Endothelial cell of umbilical vein (primary cell): ENCODE data around the gene BTAF1. TPM values are rescaled to one million over a fixed set of nuclear protein-coding genes. Genes with fewer than 3 reads are reported as not detected.
A peak's percentile ranks its signal among the peaks of the same experiment; 100 is the strongest.
"Not testable (repeated sequence)": the region's sequence is repeated elsewhere in the genome, so short reads cannot be mapped to it uniquely, and the experiment has no call there.

Source experiments
- BruUV-seq: library from RNA; stranded (reverse); fragments of 400-500 nt; replicated peaks from 2 replicates; lab custom pipeline; 2021; lab: Mats Ljungman, UMichigan
- CTCF ChIA-PET: fragments of 300-600, 350-600 bp; sonication (Branson Sonifier 250); formaldehyde crosslinking; loops from one replicate; lab custom pipeline; 2021; ENCODE audit warnings: antibody characterized with exemption, inconsistent platforms; lab: Charles Lee
- POLR2A ChIA-PET: fragments of 300-600, 350-600 bp; sonication (Branson Sonifier 250); formaldehyde crosslinking; loops from one replicate; lab custom pipeline; 2021; ENCODE audit warnings: antibody characterized with exemption, inconsistent platforms; lab: Charles Lee
- DNase-seq: peaks from one replicate; pipeline ENCODE4 v3.0.0-alpha.2; 2011; ENCODE audit warnings: low read depth, low spot score
- FAIRE-seq: peaks from 2 replicates; lab custom pipeline; 2011; peaks lifted over from hg19 to GRCh38; lab: Jason Lieb, UNC
- H2AFZ ChIP-seq: 2 replicates; pipeline ENCODE4 v1.6.0; 2012; ENCODE audit warnings: low read depth, low read length, control low read depth, inconsistent platforms
- H3K27ac ChIP-seq: 2 replicates; pipeline ENCODE4 v1.5.1; 2011; ENCODE audit warnings: low read depth, mild to moderate bottlenecking, control low read depth, low read length, moderate library complexity; ENCODE audit not compliant: insufficient read depth
- H3K27me3 ChIP-seq, 2 experiments: 2 replicates each; pipeline versions ENCODE4 v1.6.0 to v1.6.1; 2011; ENCODE audit warnings: low read length in 2 of 2, mixed read lengths in 1 of 2; ENCODE audit not compliant: control insufficient read depth in 2 of 2, insufficient read depth in 2 of 2
- H3K36me3 ChIP-seq, 2 experiments: 2 replicates in 1 of 2; 3 replicates in 1 of 2; pipeline ENCODE4 v1.5.1; 2011; ENCODE audit warnings: low read length in 2 of 2, mild to moderate bottlenecking in 1 of 2, moderate library complexity in 1 of 2; ENCODE audit not compliant: control insufficient read depth in 2 of 2, insufficient read depth in 2 of 2; ENCODE audit errors: extremely low read depth in 1 of 2
- H3K4me1 ChIP-seq: 3 replicates; pipeline ENCODE4 v1.5.1; 2011; ENCODE audit warnings: mild to moderate bottlenecking, low read length; ENCODE audit not compliant: control insufficient read depth, insufficient read depth; ENCODE audit errors: extremely low read depth
- H3K4me2 ChIP-seq: 2 replicates; pipeline ENCODE4 v1.6.1; 2011; ENCODE audit warnings: low read length, control low read depth, mixed read lengths; ENCODE audit not compliant: insufficient read depth
- H3K4me3 ChIP-seq, 3 experiments: fragments of 200-600 bp in 1 of 3; sonication (generic), shearing (Covaris generic) in 1 of 3; replicated peaks in 1 of 3; 2 replicates each; pipeline ENCODE4 v1.5.1; 2011 to 2016; ENCODE audit warnings: control low read depth in 3 of 3, low read length in 3 of 3, mild to moderate bottlenecking in 2 of 3, inconsistent platforms in 1 of 3, low read depth in 1 of 3, moderate library complexity in 1 of 3; ENCODE audit not compliant: insufficient read depth in 1 of 3
- H3K79me2 ChIP-seq: 2 replicates; pipeline ENCODE4 v1.6.0; 2012; ENCODE audit warnings: low read length, inconsistent platforms; ENCODE audit not compliant: control insufficient read depth, insufficient read depth
- H3K9ac ChIP-seq: replicated peaks from 2 replicates; pipeline ENCODE3; 2011; ENCODE audit warnings: low read length, control low read depth; ENCODE audit not compliant: insufficient read depth; ENCODE audit errors: extremely low read depth
- H3K9me1 ChIP-seq: replicated peaks from 3 replicates; pipeline ENCODE4 v1.6.0; 2011; ENCODE audit warnings: mild to moderate bottlenecking, low read length; ENCODE audit not compliant: control insufficient read depth, insufficient read depth; ENCODE audit errors: extremely low read depth
- H3K9me3 ChIP-seq: replicated peaks from 2 replicates; pipeline ENCODE4 v1.5.1; 2012; ENCODE audit warnings: low read length, inconsistent platforms; ENCODE audit not compliant: control insufficient read depth, insufficient read depth
- H4K20me1 ChIP-seq: replicated peaks from 2 replicates; pipeline ENCODE3; 2011; ENCODE audit warnings: mild to moderate bottlenecking, low read length; ENCODE audit not compliant: control insufficient read depth, insufficient read depth; ENCODE audit errors: extremely low read depth
- EZH2 ChIP-seq: IDR thresholded peaks from 2 replicates; pipeline ENCODE4 v1.6.1; 2012; ENCODE audit warnings: borderline replicate concordance, low read depth, mild to moderate bottlenecking, moderate library complexity, low read length, inconsistent platforms; ENCODE audit not compliant: severe bottlenecking
- FOS ChIP-seq: IDR thresholded peaks from 2 replicates; pipeline ENCODE4 v1.6.1; 2011; ENCODE audit warnings: mild to moderate bottlenecking, low read length, moderate library complexity, borderline replicate concordance; ENCODE audit not compliant: insufficient read depth
- GATA2 ChIP-seq: IDR thresholded peaks from 2 replicates; pipeline ENCODE4 v1.7.0; 2011; ENCODE audit warnings: low read depth, mild to moderate bottlenecking, moderate library complexity, mixed read lengths, low read length; ENCODE audit not compliant: insufficient read length, insufficient read depth
- JUN ChIP-seq: IDR thresholded peaks from 2 replicates; pipeline ENCODE4 v1.6.1; 2011; ENCODE audit warnings: borderline replicate concordance, low read depth; ENCODE audit not compliant: insufficient read length, insufficient read depth
- MYC ChIP-seq: IDR thresholded peaks from one replicate; pipeline ENCODE4 v1.6.1; 2011; ENCODE audit warnings: mild to moderate bottlenecking, low read depth, low read length
- POLR2A ChIP-seq: IDR thresholded peaks from 2 replicates; pipeline ENCODE4 v1.6.1; 2012; ENCODE audit warnings: low read depth, mild to moderate bottlenecking, control low read depth, low read length
- POLR2AphosphoS5 ChIP-seq: IDR thresholded peaks from 2 replicates; pipeline ENCODE4 v1.6.1; 2012; ENCODE audit warnings: low read depth, mild to moderate bottlenecking, control low read depth, low read length, moderate library complexity; ENCODE audit not compliant: insufficient read depth
- dilution Hi-C: fragments of 300-500 bp; cut with MboI; formaldehyde crosslinking; loops from one replicate; pipeline ENCODE4 v1.15.0; 2019; ENCODE audit warnings: low sequenced_read_pairs; ENCODE audit not compliant: extremely low pct_ligation_motif_present
- intact Hi-C: fragments of 100-400 bp; cut with micrococcal nuclease; formaldehyde crosslinking; loops from one replicate; pipeline ENCODE4 v1.10.0; 2022
- polyA plus RNA-seq, 4 experiments: library from polyadenylated mRNA; depleted of rRNA in 3 of 4; stranded (reverse) in 3 of 4; unstranded in 1 of 4; fragments of >200 nt; gene quantifications; 2 replicates each; pipeline versions ENCODE4 v1.2.1 to v1.2.3, GENCODE V29; 2011 to 2012; ENCODE audit warnings: missing spikeins in 1 of 4
- total RNA-seq: library from RNA; stranded (reverse); gene quantifications from 2 replicates; pipeline ENCODE4 v1.2.3, GENCODE V29; 2021
- TF ChIP-seq, protein P1 (sequence below), 2 donors: IDR thresholded peaks; 1 replicate in 1 of 2; 2 replicates in 1 of 2; pipeline ENCODE4 v1.5.1; 2011; ENCODE audit warnings: low read length in 2 of 2, mild to moderate bottlenecking in 2 of 2, moderate library complexity in 2 of 2, control low read depth in 1 of 2, inconsistent platforms in 1 of 2, low read depth in 1 of 2; ENCODE audit not compliant: insufficient read depth in 1 of 2; ENCODE audit errors: extremely low read depth in 1 of 2
- TF ChIP-seq, protein P2 (sequence below): IDR thresholded peaks from 2 replicates; pipeline ENCODE4 v1.6.1; 2011; ENCODE audit not compliant: insufficient read depth, insufficient read length

BTAF1 gene
- total and polyA plus RNA-seq, 2 donors (not counting 3 experiments of a cell fraction or from before 2014, with no cell fraction given): 9.9 to 23.1 TPM

DNA sequence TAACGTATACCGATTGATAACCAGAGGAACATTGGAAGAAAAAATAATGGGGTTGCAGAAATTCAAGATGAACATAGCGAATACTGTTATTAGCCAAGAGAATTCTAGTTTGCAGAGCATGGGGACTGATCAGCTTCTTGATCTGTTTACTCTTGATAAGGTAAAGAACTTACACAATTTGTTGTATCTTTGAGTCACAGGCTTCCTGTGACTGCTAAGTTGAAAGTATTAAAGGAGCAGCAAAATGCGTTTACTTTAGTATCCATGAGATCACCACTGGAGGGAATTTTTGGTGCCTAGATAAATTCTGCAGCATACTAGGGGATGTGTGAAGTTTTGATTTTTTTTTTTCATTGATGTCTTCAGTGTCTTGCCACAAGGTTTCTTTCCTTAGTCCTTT is 103.6 kb downstream of the BTAF1 start:
- H3K4me3 ChIP-seq: no peak overlapping the region
- peaks cover 2 to 8% of the 10 kb centered on the region in 2 experiments for H3K36me3 ChIP-seq
- dilution Hi-C loops: no loop called here
- no peak overlapping the region for H2AFZ ChIP-seq
- H3K27me3 ChIP-seq: no peaks in the 10 kb centered on the region
- H3K4me2 ChIP-seq: no peak overlapping the region
- FAIRE-seq (no peak), DNase-seq (peak; percentile 54)
- H3K9ac ChIP-seq: no peak overlapping the region
- POLR2A ChIA-PET: no interaction called here
- CTCF ChIA-PET: interaction anchor here (2.0 kb wide), 1 partner anchor 17 kb away, joined by 6 read pairs; no protein-coding TSS in a partner anchor
- TF ChIP-seq EZH2 (no peak), FOS (peak; percentile 16)
- intact Hi-C loops: no loop called here
- H4K20me1 ChIP-seq: no peaks in the 10 kb centered on the region
- no peak overlapping the region for H3K27ac ChIP-seq
- H3K9me3 ChIP-seq: no peaks in the 10 kb centered on the region
- no TSS peak for BruUV-seq
- no peaks in the 10 kb centered on the region for H3K9me1 ChIP-seq
- H3K4me1 ChIP-seq: peaks cover 9% of the 10 kb centered on the region
- no peaks in the 10 kb centered on the region for H3K79me2 ChIP-seq

DNA sequence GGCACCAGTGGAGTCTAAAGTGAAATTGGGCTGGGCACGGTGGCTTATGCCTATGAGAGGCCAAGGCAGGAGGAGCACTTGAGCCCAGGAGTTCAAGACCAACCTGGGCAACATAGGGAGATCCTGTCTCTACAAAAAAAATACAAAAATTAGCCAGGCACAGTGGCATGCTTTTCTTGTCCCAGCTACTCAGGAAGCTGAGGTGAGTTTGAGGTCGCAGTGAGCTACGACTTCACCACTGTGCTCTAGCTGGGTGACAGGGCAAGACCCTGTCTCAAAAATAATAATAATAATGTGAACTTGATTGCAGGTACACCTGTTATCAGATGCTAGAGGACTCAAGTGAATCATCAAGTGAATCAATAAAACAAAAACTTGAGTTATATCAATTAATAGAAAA is 108.0 kb downstream of the BTAF1 start:
- H3K27ac ChIP-seq: no peak overlapping the region
- H3K4me3 ChIP-seq: no peak overlapping the region
- TF ChIP-seq, protein P1, sequence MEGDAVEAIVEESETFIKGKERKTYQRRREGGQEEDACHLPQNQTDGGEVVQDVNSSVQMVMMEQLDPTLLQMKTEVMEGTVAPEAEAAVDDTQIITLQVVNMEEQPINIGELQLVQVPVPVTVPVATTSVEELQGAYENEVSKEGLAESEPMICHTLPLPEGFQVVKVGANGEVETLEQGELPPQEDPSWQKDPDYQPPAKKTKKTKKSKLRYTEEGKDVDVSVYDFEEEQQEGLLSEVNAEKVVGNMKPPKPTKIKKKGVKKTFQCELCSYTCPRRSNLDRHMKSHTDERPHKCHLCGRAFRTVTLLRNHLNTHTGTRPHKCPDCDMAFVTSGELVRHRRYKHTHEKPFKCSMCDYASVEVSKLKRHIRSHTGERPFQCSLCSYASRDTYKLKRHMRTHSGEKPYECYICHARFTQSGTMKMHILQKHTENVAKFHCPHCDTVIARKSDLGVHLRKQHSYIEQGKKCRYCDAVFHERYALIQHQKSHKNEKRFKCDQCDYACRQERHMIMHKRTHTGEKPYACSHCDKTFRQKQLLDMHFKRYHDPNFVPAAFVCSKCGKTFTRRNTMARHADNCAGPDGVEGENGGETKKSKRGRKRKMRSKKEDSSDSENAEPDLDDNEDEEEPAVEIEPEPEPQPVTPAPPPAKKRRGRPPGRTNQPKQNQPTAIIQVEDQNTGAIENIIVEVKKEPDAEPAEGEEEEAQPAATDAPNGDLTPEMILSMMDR (IDR thresholded peaks at IDR 0.05; ENCODE audit: extremely low read depth in 1 of 2, insufficient read depth in 1 of 2, low read depth in 1 of 2, low read length in 2 of 2): no peak
- TF ChIP-seq FOS: no peak
- TF ChIP-seq MYC: no peak
- TF ChIP-seq, protein P2, sequence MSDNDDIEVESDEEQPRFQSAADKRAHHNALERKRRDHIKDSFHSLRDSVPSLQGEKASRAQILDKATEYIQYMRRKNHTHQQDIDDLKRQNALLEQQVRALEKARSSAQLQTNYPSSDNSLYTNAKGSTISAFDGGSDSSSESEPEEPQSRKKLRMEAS: no peak
- TF ChIP-seq GATA2: no peak
- no peak for TF ChIP-seq POLR2AphosphoS5
- no peak for TF ChIP-seq EZH2
- no peak for TF ChIP-seq JUN
- TF ChIP-seq POLR2A: no peak
- POLR2A ChIA-PET: no interaction called here
- intact Hi-C loops: no loop called here
- no peak overlapping the region for H3K4me2 ChIP-seq
- dilution Hi-C loops: no loop called here
- CTCF ChIA-PET: no interaction called here
- no peaks in the 10 kb centered on the region for H3K9me3 ChIP-seq
- H3K36me3 ChIP-seq: peaks cover 0 to 8% of the 10 kb centered on the region in 2 experiments
- H3K27me3 ChIP-seq: no peaks in the 10 kb centered on the region
- no peak overlapping the region for H3K9ac ChIP-seq
- no TSS peak for BruUV-seq
- no peaks in the 10 kb centered on the region for H4K20me1 ChIP-seq
- H2AFZ ChIP-seq: no peak overlapping the region
- H3K4me1 ChIP-seq: peaks cover 9% of the 10 kb centered on the region
- no peaks in the 10 kb centered on the region for H3K9me1 ChIP-seq
- H3K79me2 ChIP-seq: no peaks in the 10 kb centered on the region
- FAIRE-seq (no peak), DNase-seq (no peak)

DNA sequence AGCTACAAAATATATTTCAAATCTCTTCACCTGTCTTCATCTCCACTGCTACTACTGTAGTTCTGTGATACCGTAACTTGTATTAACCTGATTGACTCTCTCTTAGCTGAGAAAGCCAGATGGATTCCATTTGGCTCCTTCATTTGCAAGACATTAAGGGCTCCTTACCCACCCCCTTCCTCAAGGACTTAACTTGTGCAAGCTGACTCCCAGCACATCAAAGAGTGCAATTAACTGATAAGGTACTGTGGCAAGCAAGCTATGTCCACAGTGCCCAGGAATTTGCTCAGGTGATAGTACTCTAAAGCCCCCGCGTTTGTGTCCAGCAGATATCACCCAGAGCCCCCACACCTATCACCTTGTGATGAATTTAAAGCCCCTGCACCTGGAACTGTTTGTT is 109.5 kb downstream of the BTAF1 start:
- BruUV-seq, H3K27ac ChIP-seq, H3K4me2 ChIP-seq, POLR2A ChIA-PET, H3K27me3 ChIP-seq, DNase-seq, H3K79me2 ChIP-seq, H3K4me1 ChIP-seq, H3K9me1 ChIP-seq, H4K20me1 ChIP-seq, H3K36me3 ChIP-seq, H3K4me3 ChIP-seq, dilution Hi-C loops, H2AFZ ChIP-seq, FAIRE-seq, CTCF ChIA-PET, intact Hi-C loops, H3K9ac ChIP-seq, H3K9me3 ChIP-seq: not testable (repeated sequence)
